Osteocyte (in vitro differentiated cells): Measurements from ENCODE around the gene SART3. TPM values are rescaled to one million over a fixed set of nuclear protein-coding genes. Genes with fewer than 3 reads are reported as not detected.

Source experiments
- DNase-seq: peaks from one replicate; pipeline ENCODE4 v3.0.0; 2021; ENCODE audit warnings: mixed read lengths; ENCODE audit not compliant: unreplicated experiment; ENCODE audit errors: extremely low spot score
- H3K27ac Mint-ChIP-seq: one replicate; pipeline ENCODE4 v1.8.0; 2021; ENCODE audit warnings: mild to moderate bottlenecking, mixed read lengths; ENCODE audit not compliant: unreplicated experiment
- H3K27me3 Mint-ChIP-seq: one replicate; pipeline ENCODE4 v1.8.0; 2021; ENCODE audit warnings: mixed read lengths; ENCODE audit not compliant: unreplicated experiment
- H3K36me3 Mint-ChIP-seq: one replicate; pipeline ENCODE4 v1.8.0; 2021; ENCODE audit warnings: mixed read lengths; ENCODE audit not compliant: unreplicated experiment
- H3K4me1 Mint-ChIP-seq: one replicate; pipeline ENCODE4 v1.8.0; 2021; ENCODE audit warnings: mixed read lengths; ENCODE audit not compliant: unreplicated experiment
- H3K4me3 Mint-ChIP-seq: one replicate; pipeline ENCODE4 v1.8.0; 2021; ENCODE audit warnings: mild to moderate bottlenecking, moderate library complexity, mixed read lengths; ENCODE audit not compliant: unreplicated experiment
- H3K9me3 Mint-ChIP-seq: one replicate; pipeline ENCODE4 v1.8.0; 2021; ENCODE audit warnings: mixed read lengths; ENCODE audit not compliant: unreplicated experiment
- CTCF ChIP-seq: fragments of 200-600 bp; sonication (generic); IDR thresholded peaks from 2 replicates; pipeline ENCODE4 v1.5.0; 2021; ENCODE audit warnings: antibody characterized with exemption, mild to moderate bottlenecking, moderate library complexity
- total RNA-seq: library from RNA; stranded (reverse); gene quantifications from 2 replicates; pipeline ENCODE4 v1.2.1, GENCODE V29; 2021

Gene SART3
- total RNA-seq, 1 donor from 2014 or later = 47.2 TPM

- no peak overlapping the region for H3K4me3 Mint-ChIP-seq
- no peak for TF ChIP-seq CTCF
- no peak for DNase-seq
- H3K9me3 Mint-ChIP-seq = peaks cover 5% of the 10 kb centered on the region
- peaks cover 16% of the 10 kb centered on the region for H3K27me3 Mint-ChIP-seq
- H3K4me1 Mint-ChIP-seq = peaks cover 4% of the 10 kb centered on the region
- H3K36me3 Mint-ChIP-seq = no peaks in the 10 kb centered on the region
- H3K27ac Mint-ChIP-seq = no peak overlapping the region
Measured at GRCh38 chr12:108484431-108484830, 76.5 kb downstream of the SART3 start.

- H3K4me3 Mint-ChIP-seq = no peak overlapping the region
- no peaks in the 10 kb centered on the region for H3K36me3 Mint-ChIP-seq
Measured at GRCh38 chr12:108483213-108484059, 77.5 kb downstream of the SART3 start.

GRCh38 chr12:108482717-108483212 lies 78.2 kb downstream of the SART3 start:
- peaks cover 5% of the 10 kb centered on the region for H3K9me3 Mint-ChIP-seq
- DNase-seq = no peak
- H3K27ac Mint-ChIP-seq = no peak overlapping the region
- TF ChIP-seq CTCF = no peak
- H3K4me3 Mint-ChIP-seq = no peak overlapping the region
- no peaks in the 10 kb centered on the region for H3K36me3 Mint-ChIP-seq
- H3K4me1 Mint-ChIP-seq = peaks cover 4% of the 10 kb centered on the region
- H3K27me3 Mint-ChIP-seq = peaks cover 16% of the 10 kb centered on the region

More at GRCh38 chr12:108483213-108484059, 77.5 kb downstream of the SART3 start:
- Mint-ChIP-seq H3K9me3 (peaks cover 5% of the 10 kb centered on the region), H3K27me3 (peaks cover 16% of the 10 kb centered on the region), H3K27ac (no peak overlapping the region), H3K4me1 (peaks cover 4% of the 10 kb centered on the region)
- no peak for TF ChIP-seq CTCF
- DNase-seq = no peak

- Mint-ChIP-seq H3K27me3 (peaks cover 7% of the 10 kb centered on the region), H3K27ac (no peak overlapping the region), H3K9me3 (no peaks in the 10 kb centered on the region), H3K36me3 (no peaks in the 10 kb centered on the region), H3K4me1 (peaks cover 4% of the 10 kb centered on the region), H3K4me3 (no peak overlapping the region)
- TF ChIP-seq CTCF = no peak
- DNase-seq = no peak
Measured at GRCh38 chr12:108479364-108480070, 81.5 kb downstream of the SART3 start.
